ENCODE data around the gene PARP3.
"Not testable (repeated sequence)": the region's sequence is repeated elsewhere in the genome, so short reads cannot be mapped to it uniquely, and the experiment has no call there.

The PARP3 gene

DNA sequence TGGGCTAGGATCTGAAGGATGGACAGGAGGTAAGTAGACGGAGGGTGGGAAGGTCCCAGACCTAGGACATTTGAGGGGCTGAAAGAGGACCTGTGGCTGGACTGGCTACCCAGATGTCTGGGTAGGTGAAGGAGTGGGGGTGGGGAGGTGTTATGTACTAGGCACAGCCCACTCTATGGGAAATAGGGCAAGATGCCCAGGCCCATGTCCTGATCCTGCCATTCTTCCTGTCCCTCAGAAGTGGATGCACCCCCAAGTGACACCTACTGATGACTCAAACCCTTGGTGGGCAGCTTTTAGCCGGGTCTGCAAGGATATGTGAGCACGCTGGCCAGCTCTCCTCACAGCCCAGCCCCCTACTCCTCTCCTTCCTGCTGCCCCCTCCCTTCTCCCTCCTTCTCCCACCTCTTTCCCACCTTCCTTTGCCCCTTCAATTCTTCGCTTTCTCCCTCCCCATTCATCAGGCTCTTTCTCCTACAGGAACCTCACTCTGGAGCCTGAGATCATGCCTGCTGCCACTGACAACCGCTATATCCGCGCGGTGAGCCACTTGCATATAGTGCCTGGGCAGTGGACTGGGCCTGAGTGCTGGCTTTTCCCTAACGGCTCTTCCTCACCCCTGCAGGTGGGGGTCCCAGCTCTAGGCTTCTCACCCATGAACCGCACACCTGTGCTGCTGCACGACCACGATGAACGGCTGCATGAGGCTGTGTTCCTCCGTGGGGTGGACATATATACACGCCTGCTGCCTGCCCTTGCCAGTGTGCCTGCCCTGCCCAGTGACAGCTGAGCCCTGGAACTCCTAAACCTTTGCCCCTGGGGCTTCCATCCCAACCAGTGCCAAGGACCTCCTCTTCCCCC is 46.4 kb downstream of the PARP3 start:
- TF ChIP-seq, protein P1, sequence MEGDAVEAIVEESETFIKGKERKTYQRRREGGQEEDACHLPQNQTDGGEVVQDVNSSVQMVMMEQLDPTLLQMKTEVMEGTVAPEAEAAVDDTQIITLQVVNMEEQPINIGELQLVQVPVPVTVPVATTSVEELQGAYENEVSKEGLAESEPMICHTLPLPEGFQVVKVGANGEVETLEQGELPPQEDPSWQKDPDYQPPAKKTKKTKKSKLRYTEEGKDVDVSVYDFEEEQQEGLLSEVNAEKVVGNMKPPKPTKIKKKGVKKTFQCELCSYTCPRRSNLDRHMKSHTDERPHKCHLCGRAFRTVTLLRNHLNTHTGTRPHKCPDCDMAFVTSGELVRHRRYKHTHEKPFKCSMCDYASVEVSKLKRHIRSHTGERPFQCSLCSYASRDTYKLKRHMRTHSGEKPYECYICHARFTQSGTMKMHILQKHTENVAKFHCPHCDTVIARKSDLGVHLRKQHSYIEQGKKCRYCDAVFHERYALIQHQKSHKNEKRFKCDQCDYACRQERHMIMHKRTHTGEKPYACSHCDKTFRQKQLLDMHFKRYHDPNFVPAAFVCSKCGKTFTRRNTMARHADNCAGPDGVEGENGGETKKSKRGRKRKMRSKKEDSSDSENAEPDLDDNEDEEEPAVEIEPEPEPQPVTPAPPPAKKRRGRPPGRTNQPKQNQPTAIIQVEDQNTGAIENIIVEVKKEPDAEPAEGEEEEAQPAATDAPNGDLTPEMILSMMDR (IDR thresholded peaks at IDR 0.05; ENCODE audit: borderline replicate concordance, insufficient read depth, low read depth, low read length), result no peak
- H3K4me3 ChIP-seq (ENCODE audit: low read depth, low read length), result no peak overlapping the region

GRCh38 chr3:51990501-51990971 is 48.4 kb downstream of the PARP3 start:
- not testable (repeated sequence) for H3K4me3 ChIP-seq (ENCODE audit: low read depth, low read length)

DNA sequence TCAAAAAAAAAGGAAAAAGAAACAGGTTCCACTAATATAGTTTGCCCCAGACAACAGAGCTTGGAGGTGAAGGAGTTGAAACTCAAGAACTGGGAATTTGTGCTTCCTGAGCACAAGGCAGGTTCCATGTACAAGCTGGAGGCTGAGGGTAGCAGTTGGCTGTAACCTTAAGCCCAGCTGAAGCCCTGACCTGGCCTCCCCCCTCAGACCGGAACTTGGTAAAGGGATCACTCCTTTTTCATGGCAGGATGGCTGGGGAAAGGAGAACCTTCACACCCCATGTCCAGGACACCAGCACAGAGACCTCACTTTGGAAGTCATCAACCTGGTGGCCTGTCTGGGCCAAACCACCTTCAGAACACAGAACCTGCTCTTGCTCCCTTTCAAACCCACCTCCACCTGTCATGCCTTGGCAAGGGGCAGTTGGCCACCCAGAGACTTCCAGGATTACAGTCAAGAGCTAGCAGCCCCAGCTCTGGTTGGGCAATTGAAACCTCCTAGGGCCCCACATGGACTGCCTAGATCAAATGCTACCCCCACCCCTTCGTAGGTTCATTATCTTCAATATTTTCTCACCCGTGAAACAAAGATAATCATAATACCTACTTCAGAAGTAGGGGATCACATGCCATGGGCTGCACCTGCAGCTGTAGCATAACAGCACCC is 50.0 kb downstream of the PARP3 start:
- H3K4me3 ChIP-seq (ENCODE audit: low read depth, low read length), result no peak overlapping the region
- TF ChIP-seq, protein P1 (IDR thresholded peaks at IDR 0.05; ENCODE audit: borderline replicate concordance, insufficient read depth, low read depth, low read length), result no peak

GRCh38 chr3:51993657-51994056 is 51.5 kb downstream of the PARP3 start:
- H3K4me3 ChIP-seq (ENCODE audit: low read depth, low read length), result not testable (repeated sequence)

DNA sequence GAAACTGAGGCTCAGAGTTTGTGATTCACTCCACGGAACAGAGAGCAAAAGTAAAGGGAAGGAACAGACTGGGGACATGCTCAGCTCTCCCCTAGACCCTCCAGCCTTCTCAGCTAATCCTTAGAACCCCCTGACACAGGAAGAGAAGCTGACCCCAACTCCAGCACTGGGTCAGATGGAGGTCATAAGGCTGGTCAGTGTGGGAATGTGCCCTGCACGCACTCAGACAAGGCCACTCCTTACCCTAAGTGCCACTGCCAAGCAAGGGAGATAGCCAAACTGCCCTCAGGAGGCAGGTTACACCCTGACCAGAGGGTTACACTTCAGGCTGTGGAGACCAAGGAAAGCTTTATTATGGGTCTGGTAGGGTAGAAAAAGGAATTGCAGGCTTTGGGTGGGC is 52.4 kb downstream of the PARP3 start:
- TF ChIP-seq, protein P1 (IDR thresholded peaks at IDR 0.05; ENCODE audit: borderline replicate concordance, insufficient read depth, low read depth, low read length), result no peak
- H3K4me3 ChIP-seq (ENCODE audit: low read depth, low read length), result peak overlapping the region; percentile 99

DNA sequence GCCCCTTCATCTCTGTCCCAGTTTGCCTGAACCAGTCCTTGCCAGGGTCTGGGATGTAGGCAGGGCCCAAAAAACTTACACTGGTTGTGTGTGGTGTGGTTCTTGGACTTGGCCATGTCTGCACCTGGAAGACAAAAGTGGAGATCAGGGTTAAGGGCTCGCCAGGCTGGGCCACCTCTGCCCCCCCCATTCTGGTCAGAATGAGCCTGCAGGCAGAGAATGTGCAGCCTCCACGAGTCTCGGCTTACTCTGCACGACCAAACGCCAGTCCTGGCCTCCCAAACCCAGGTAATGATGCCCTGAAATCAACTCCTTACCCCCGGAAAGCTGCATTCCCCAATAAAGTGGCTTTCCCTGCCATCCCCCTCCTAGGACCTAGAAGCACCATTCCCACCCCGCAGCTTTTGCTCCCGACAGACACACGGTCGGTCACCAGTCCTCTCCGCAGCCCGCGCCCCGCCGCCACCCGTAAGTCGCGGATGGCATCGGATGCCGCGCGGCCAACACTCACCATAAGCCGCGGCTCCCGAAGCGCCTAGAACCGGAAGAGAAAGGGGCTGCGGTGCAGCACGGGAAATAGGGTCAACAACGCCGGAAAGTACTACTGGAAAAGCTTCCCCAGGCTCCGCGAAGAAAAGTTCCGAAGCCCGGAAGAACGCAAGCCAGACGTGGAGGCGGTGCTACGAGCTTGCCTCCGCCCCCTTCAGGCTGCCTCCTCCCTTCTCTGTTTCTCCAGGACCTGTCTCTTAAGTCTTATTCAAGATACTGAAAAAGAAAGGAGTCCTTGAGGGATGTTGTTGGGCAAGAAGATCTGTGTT is 53.4 kb downstream of the PARP3 start, which contains the start of gene RPL29:
TSS of gene RPL29 (minus strand) at position 550 of the 818 bp plus-strand sequence. CDS start at position 116, 434 bp downstream.
- TF ChIP-seq, protein P1 (IDR thresholded peaks at IDR 0.05; ENCODE audit: borderline replicate concordance, insufficient read depth, low read depth, low read length), result no peak

DNA sequence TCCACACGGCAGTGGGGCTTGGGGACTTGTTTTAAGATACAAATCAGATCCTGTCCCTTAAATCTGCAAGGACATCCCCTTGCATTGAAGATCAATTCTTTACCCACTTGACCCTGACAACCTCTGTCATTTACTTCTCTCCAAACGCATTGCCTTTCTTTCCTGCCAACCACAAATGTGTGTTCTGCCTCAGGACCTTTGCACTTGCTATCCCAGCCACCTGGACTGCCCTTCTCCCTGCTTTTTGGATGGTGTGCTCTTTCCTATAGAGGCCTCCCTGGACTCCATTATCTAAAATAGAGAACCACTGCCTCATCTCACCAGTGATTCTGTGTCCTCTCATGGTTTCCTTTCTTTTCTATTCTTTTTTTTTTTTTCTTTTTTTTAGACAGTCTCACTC is 55.0 kb downstream of the PARP3 start:
- no peak overlapping the region for H3K4me3 ChIP-seq (ENCODE audit: low read depth, low read length)

More for the DNA sequence above, 53.4 kb downstream of the PARP3 start, which contains the start of gene RPL29:
- peak within 1 kb of the TSS; percentile 99 for H3K4me3 ChIP-seq (ENCODE audit: low read depth, low read length)

More for the DNA sequence above, 55.0 kb downstream of the PARP3 start:
- TF ChIP-seq, protein P1 (IDR thresholded peaks at IDR 0.05; ENCODE audit: borderline replicate concordance, insufficient read depth, low read depth, low read length), result no peak

All from GM12875 (cell line).